GM23338 (cell line): ENCODE measurements around the gene CRYGB.

ENCODE experiments used
- EZH2 ChIP-seq: fragments of 200-600 bp; sonication (generic); IDR thresholded peaks from one replicate; pipeline ENCODE4 v1.8.0; 2017; ENCODE audit warnings: antibody characterized with exemption, mild to moderate bottlenecking, low read depth; ENCODE audit not compliant: unreplicated experiment
- EZH2phosphoT487 ChIP-seq: fragments of 200-600 bp; sonication (generic); IDR thresholded peaks from one replicate; pipeline ENCODE4 v1.8.1; 2018; ENCODE audit warnings: antibody characterized with exemption; ENCODE audit not compliant: unreplicated experiment
- JUNB ChIP-seq: IDR thresholded peaks from one replicate; pipeline ENCODE4 v1.6.1; 2016; ENCODE audit warnings: antibody characterized with exemption; ENCODE audit not compliant: unreplicated experiment
- POLR2AphosphoS5 ChIP-seq: IDR thresholded peaks from 2 replicates; pipeline ENCODE4 v1.6.1; 2016; ENCODE audit warnings: antibody characterized with exemption, low read depth
- STAT1 ChIP-seq: IDR thresholded peaks from one replicate; pipeline ENCODE4 v1.6.1; 2016; ENCODE audit warnings: antibody characterized with exemption; ENCODE audit not compliant: unreplicated experiment
- ZNF331 ChIP-seq: fragments of 250-450 bp; sonication (Bioruptor Pico); IDR thresholded peaks from 2 replicates; pipeline ENCODE4 v1.5.0; 2020; ENCODE audit warnings: low read depth, mild to moderate bottlenecking, moderate library complexity
- TF ChIP-seq, protein P1 (sequence below), 2 experiments: fragments of 200-600 bp in 1 of 2; sonication (generic) in 1 of 2; conservative IDR thresholded peaks; 2 replicates each; pipeline versions ENCODE4 v1.5.1 to v1.6.1; 2016 to 2017; ENCODE audit warnings: antibody characterized with exemption in 2 of 2, low read depth in 2 of 2, mild to moderate bottlenecking in 2 of 2, moderate library complexity in 1 of 2
- TF ChIP-seq, protein P2 (sequence below): IDR thresholded peaks from 2 replicates; pipeline ENCODE4 v1.6.1; 2016; ENCODE audit warnings: antibody characterized with exemption
- TF ChIP-seq, protein P3 (sequence below): IDR thresholded peaks from one replicate; pipeline ENCODE4 v1.6.1; 2018; ENCODE audit warnings: antibody characterized with exemption; ENCODE audit not compliant: unreplicated experiment

DNA sequence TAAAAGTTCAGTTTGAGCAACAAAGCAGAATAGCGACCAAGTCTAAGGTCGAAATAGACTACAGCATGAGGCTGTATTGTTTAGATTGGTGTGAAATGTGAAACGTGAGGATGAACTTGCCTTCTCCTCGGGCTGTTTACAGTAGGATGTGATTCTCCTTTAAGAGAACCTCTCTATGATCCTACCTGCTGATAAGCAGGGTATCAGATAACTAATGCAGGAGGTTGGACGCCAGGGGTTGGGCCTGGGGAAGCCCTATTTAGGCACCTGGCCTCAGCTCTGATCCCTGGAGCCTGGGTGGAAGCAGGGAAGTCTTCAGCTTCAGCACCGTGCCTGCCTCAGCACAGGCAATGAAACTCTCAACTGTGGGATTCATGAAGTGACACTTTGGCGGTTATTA lies 33.0 kb downstream of the CRYGB start:
- TF ChIP-seq, protein P1, sequence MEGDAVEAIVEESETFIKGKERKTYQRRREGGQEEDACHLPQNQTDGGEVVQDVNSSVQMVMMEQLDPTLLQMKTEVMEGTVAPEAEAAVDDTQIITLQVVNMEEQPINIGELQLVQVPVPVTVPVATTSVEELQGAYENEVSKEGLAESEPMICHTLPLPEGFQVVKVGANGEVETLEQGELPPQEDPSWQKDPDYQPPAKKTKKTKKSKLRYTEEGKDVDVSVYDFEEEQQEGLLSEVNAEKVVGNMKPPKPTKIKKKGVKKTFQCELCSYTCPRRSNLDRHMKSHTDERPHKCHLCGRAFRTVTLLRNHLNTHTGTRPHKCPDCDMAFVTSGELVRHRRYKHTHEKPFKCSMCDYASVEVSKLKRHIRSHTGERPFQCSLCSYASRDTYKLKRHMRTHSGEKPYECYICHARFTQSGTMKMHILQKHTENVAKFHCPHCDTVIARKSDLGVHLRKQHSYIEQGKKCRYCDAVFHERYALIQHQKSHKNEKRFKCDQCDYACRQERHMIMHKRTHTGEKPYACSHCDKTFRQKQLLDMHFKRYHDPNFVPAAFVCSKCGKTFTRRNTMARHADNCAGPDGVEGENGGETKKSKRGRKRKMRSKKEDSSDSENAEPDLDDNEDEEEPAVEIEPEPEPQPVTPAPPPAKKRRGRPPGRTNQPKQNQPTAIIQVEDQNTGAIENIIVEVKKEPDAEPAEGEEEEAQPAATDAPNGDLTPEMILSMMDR (conservative IDR thresholded peaks at IDR 0.05; ENCODE audit: low read depth in 2 of 2): no peak
- no peak for TF ChIP-seq JUNB
- TF ChIP-seq POLR2AphosphoS5: peak; percentile 81
- TF ChIP-seq EZH2: no peak
- no peak for TF ChIP-seq EZH2phosphoT487
- TF ChIP-seq, protein P2, sequence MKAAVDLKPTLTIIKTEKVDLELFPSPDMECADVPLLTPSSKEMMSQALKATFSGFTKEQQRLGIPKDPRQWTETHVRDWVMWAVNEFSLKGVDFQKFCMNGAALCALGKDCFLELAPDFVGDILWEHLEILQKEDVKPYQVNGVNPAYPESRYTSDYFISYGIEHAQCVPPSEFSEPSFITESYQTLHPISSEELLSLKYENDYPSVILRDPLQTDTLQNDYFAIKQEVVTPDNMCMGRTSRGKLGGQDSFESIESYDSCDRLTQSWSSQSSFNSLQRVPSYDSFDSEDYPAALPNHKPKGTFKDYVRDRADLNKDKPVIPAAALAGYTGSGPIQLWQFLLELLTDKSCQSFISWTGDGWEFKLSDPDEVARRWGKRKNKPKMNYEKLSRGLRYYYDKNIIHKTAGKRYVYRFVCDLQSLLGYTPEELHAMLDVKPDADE: no peak
- TF ChIP-seq, protein P3, sequence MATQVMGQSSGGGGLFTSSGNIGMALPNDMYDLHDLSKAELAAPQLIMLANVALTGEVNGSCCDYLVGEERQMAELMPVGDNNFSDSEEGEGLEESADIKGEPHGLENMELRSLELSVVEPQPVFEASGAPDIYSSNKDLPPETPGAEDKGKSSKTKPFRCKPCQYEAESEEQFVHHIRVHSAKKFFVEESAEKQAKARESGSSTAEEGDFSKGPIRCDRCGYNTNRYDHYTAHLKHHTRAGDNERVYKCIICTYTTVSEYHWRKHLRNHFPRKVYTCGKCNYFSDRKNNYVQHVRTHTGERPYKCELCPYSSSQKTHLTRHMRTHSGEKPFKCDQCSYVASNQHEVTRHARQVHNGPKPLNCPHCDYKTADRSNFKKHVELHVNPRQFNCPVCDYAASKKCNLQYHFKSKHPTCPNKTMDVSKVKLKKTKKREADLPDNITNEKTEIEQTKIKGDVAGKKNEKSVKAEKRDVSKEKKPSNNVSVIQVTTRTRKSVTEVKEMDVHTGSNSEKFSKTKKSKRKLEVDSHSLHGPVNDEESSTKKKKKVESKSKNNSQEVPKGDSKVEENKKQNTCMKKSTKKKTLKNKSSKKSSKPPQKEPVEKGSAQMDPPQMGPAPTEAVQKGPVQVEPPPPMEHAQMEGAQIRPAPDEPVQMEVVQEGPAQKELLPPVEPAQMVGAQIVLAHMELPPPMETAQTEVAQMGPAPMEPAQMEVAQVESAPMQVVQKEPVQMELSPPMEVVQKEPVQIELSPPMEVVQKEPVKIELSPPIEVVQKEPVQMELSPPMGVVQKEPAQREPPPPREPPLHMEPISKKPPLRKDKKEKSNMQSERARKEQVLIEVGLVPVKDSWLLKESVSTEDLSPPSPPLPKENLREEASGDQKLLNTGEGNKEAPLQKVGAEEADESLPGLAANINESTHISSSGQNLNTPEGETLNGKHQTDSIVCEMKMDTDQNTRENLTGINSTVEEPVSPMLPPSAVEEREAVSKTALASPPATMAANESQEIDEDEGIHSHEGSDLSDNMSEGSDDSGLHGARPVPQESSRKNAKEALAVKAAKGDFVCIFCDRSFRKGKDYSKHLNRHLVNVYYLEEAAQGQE: no peak
- TF ChIP-seq ZNF331 (CRISPR knock-in tag): no peak
- TF ChIP-seq STAT1: no peak
